Erythroblast (primary cell): ENCODE results near the gene CSTF2T.

Source experiments
- GATA1 ChIP-seq: IDR thresholded peaks from 2 replicates; pipeline ENCODE4 v1.6.1; 2011; ENCODE audit warnings: low read depth, mild to moderate bottlenecking, control low read depth, low read length, moderate library complexity
- POLR2A ChIP-seq: IDR thresholded peaks from 2 replicates; pipeline ENCODE4 v1.6.1; 2011; ENCODE audit warnings: mild to moderate bottlenecking, low read length

GRCh38 chr10:51747216-51747615 is 47.8 kb upstream of the CSTF2T start:
- no peak for TF ChIP-seq POLR2A
- no peak for TF ChIP-seq GATA1
